ENCODE measurements around the gene SHB. TPM values are rescaled to one million over a fixed set of nuclear protein-coding genes. Genes with fewer than 3 reads are reported as not detected.

The SHB gene
- total RNA-seq, 1 experiment from 2014 or later: 28.7 TPM

DNA sequence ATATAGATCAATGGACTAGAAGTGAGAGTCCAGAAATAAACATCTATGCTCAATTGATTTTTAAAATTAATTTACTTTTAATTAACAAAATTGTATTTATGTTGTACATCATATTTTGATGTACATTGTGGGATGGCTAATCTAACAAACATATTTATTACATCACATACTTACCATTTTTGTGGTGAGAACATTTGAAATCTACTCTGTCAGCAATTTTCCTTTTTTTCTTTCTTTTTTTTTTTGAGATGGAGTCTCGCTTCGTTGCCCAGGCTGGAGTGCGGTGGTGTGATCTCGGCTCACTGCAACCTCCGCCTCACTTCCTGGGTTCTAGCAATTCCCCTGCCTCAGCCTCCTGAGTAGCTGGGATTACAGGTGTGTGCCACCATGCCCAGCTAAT is 32.4 kb upstream of the SHB start:
- Histone ChIP-seq H3K9me3 (ENCODE audit: control insufficient read depth in 1 of 2, insufficient read depth in 1 of 2, low read depth in 1 of 2, low read length in 2 of 2) (no peaks in the 10 kb centered on the region), H4K20me1 (ENCODE audit: insufficient read depth) (no peaks in the 10 kb centered on the region), H3K4me2 (ENCODE audit: low read length) (no peak overlapping the region), H3K79me2 (ENCODE audit: insufficient read depth, low read length) (no peaks in the 10 kb centered on the region), H3K27ac (ENCODE audit: low read depth, low read length) (no peak overlapping the region), H3K4me1 (ENCODE audit: control insufficient read depth in 1 of 2, insufficient read depth in 2 of 2, low read length in 2 of 2) (no peaks in the 10 kb centered on the region), H3K9me2 (ENCODE audit: insufficient read depth) (no peaks in the 10 kb centered on the region), H3K27me3 (ENCODE audit: insufficient read depth, low read length) (no peaks in the 10 kb centered on the region), H2AFZ (ENCODE audit: low read depth, low read length, poor library complexity, severe bottlenecking) (no peak overlapping the region), H3K36me3 (ENCODE audit: control insufficient read depth in 1 of 2, insufficient read depth in 2 of 2, low read length in 2 of 2) (no peaks in the 10 kb centered on the region), H3K4me3 (replicated peaks in 1 of 2; ENCODE audit: low read depth in 1 of 2, low read length in 2 of 2) (no peak overlapping the region), H3K9ac (ENCODE audit: low read length) (no peak overlapping the region)
- ATAC-seq (no peak), DNase-seq (ENCODE audit: low read depth, low spot score) (no peak)
- BruUV-seq (replicated peaks): no TSS peak
- intact Hi-C loops (cut with micrococcal nuclease): no loop called here
- POLR2A ChIA-PET: no interaction called here
- RAD21 ChIA-PET (ENCODE audit: low non-redundant PET in 1 of 2, low total read pairs in 2 of 2, uncharacterized antibody in 2 of 2, unreplicated experiment in 2 of 2): no interaction called here
- TF ChIP-seq FOSL1 (IDR thresholded peaks at IDR 0.05; ENCODE audit: low read depth): no peak
- TF ChIP-seq POLR2A (IDR thresholded peaks at IDR 0.05; ENCODE audit: borderline replicate concordance, extremely low read depth, insufficient read depth, insufficient read length): no peak
- no peak for TF ChIP-seq EZH2 (IDR thresholded peaks at IDR 0.05)
- CTCF ChIA-PET: no interaction called here

DNA sequence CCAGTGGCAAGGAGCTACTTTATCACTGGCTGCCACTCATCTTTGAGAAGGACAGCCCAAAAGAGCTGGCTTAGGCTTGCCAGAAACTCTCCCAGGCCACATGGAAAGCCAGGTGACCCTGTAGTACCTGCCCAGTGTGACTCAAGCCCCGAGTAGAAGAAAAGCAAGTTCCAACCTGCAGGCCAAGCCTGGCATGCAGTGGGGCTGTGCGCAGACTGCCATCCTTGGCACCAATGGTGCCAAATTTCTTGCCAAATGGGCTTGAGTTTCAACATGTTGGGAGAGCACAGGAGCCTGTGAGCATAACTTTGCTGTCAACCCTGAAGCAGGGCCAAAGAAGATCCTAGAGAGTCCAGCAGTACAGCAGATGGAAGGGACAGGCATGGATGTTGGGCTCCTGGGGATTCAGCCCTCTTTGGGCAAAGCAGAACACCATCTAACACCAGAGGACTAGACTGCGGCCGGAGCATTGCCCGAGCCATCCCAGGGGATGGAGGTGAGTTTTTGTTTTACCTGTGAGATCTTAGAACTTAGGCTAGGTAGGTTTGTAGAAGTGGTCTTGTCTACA is 27.3 kb upstream of the SHB start:
- DNase-seq (ENCODE audit: low read depth, low spot score): no peak
- H3K4me3 ChIP-seq (replicated peaks in 1 of 2; ENCODE audit: low read depth in 1 of 2, low read length in 2 of 2): no peak overlapping the region
- no peak overlapping the region for H3K4me2 ChIP-seq (ENCODE audit: low read length)
- BruUV-seq (replicated peaks): no TSS peak
- no peaks in the 10 kb centered on the region for H3K9me2 ChIP-seq (ENCODE audit: insufficient read depth)
- ChIA-PET POLR2A (no interaction called here), CTCF (interaction anchor here (0.9 kb wide), 1 partner anchor 9 kb away, joined by 3 read pairs; no protein-coding TSS in a partner anchor), RAD21 (ENCODE audit: low non-redundant PET in 1 of 2, low total read pairs in 2 of 2, uncharacterized antibody in 2 of 2, unreplicated experiment in 2 of 2) (no interaction called here)
- H3K27ac ChIP-seq (ENCODE audit: low read depth, low read length): no peak overlapping the region
- H3K36me3 ChIP-seq (ENCODE audit: control insufficient read depth in 1 of 2, insufficient read depth in 2 of 2, low read length in 2 of 2): no peaks in the 10 kb centered on the region
- H4K20me1 ChIP-seq (ENCODE audit: insufficient read depth): no peaks in the 10 kb centered on the region
- no peak overlapping the region for H2AFZ ChIP-seq (ENCODE audit: low read depth, low read length, poor library complexity, severe bottlenecking)
- intact Hi-C loops (cut with micrococcal nuclease): no loop called here
- H3K4me1 ChIP-seq (ENCODE audit: control insufficient read depth in 1 of 2, insufficient read depth in 2 of 2, low read length in 2 of 2): no peaks in the 10 kb centered on the region
- no peaks in the 10 kb centered on the region for H3K27me3 ChIP-seq (ENCODE audit: insufficient read depth, low read length)
- no peaks in the 10 kb centered on the region for H3K9me3 ChIP-seq (ENCODE audit: control insufficient read depth in 1 of 2, insufficient read depth in 1 of 2, low read depth in 1 of 2, low read length in 2 of 2)
- no peak for ATAC-seq
- no peaks in the 10 kb centered on the region for H3K79me2 ChIP-seq (ENCODE audit: insufficient read depth, low read length)
- no peak overlapping the region for H3K9ac ChIP-seq (ENCODE audit: low read length)
- TF ChIP-seq, protein P1, sequence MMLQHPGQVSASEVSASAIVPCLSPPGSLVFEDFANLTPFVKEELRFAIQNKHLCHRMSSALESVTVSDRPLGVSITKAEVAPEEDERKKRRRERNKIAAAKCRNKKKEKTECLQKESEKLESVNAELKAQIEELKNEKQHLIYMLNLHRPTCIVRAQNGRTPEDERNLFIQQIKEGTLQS (IDR thresholded peaks at IDR 0.05): no peak
- TF ChIP-seq ELF1 (IDR thresholded peaks at IDR 0.05; ENCODE audit: borderline replicate concordance, low read depth) (no peak), SRF (IDR thresholded peaks at IDR 0.05; ENCODE audit: low read depth) (no peak), TCF7L2 (IDR thresholded peaks at IDR 0.05; ENCODE audit: borderline replicate concordance, extremely low read depth, insufficient read depth, insufficient read length) (no peak), EGR1 (IDR thresholded peaks at IDR 0.05; ENCODE audit: low read depth) (no peak), JUND (IDR thresholded peaks at IDR 0.05) (no peak), FOSL1 (IDR thresholded peaks at IDR 0.05; ENCODE audit: low read depth) (no peak), SIN3A (IDR thresholded peaks at IDR 0.05; ENCODE audit: low read depth) (no peak), POLR2AphosphoS5 (IDR thresholded peaks at IDR 0.05; ENCODE audit: low read depth, low read length) (no peak), SP1 (IDR thresholded peaks at IDR 0.05; ENCODE audit: low read depth) (no peak), CBX3 (IDR thresholded peaks at IDR 0.05; ENCODE audit: low read depth) (no peak), ZNF274 (IDR thresholded peaks at IDR 0.05; ENCODE audit: low read depth, low read length) (no peak)
- TF ChIP-seq, protein P2, sequence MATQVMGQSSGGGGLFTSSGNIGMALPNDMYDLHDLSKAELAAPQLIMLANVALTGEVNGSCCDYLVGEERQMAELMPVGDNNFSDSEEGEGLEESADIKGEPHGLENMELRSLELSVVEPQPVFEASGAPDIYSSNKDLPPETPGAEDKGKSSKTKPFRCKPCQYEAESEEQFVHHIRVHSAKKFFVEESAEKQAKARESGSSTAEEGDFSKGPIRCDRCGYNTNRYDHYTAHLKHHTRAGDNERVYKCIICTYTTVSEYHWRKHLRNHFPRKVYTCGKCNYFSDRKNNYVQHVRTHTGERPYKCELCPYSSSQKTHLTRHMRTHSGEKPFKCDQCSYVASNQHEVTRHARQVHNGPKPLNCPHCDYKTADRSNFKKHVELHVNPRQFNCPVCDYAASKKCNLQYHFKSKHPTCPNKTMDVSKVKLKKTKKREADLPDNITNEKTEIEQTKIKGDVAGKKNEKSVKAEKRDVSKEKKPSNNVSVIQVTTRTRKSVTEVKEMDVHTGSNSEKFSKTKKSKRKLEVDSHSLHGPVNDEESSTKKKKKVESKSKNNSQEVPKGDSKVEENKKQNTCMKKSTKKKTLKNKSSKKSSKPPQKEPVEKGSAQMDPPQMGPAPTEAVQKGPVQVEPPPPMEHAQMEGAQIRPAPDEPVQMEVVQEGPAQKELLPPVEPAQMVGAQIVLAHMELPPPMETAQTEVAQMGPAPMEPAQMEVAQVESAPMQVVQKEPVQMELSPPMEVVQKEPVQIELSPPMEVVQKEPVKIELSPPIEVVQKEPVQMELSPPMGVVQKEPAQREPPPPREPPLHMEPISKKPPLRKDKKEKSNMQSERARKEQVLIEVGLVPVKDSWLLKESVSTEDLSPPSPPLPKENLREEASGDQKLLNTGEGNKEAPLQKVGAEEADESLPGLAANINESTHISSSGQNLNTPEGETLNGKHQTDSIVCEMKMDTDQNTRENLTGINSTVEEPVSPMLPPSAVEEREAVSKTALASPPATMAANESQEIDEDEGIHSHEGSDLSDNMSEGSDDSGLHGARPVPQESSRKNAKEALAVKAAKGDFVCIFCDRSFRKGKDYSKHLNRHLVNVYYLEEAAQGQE (IDR thresholded peaks at IDR 0.05; ENCODE audit: low read depth): no peak
- TF ChIP-seq, protein P3, sequence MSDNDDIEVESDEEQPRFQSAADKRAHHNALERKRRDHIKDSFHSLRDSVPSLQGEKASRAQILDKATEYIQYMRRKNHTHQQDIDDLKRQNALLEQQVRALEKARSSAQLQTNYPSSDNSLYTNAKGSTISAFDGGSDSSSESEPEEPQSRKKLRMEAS (IDR thresholded peaks at IDR 0.05): no peak
- TF ChIP-seq, protein P4, sequence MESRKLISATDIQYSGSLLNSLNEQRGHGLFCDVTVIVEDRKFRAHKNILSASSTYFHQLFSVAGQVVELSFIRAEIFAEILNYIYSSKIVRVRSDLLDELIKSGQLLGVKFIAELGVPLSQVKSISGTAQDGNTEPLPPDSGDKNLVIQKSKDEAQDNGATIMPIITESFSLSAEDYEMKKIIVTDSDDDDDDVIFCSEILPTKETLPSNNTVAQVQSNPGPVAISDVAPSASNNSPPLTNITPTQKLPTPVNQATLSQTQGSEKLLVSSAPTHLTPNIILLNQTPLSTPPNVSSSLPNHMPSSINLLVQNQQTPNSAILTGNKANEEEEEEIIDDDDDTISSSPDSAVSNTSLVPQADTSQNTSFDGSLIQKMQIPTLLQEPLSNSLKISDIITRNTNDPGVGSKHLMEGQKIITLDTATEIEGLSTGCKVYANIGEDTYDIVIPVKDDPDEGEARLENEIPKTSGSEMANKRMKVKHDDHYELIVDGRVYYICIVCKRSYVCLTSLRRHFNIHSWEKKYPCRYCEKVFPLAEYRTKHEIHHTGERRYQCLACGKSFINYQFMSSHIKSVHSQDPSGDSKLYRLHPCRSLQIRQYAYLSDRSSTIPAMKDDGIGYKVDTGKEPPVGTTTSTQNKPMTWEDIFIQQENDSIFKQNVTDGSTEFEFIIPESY (IDR thresholded peaks at IDR 0.05; ENCODE audit: extremely low read depth, insufficient replicate concordance, low read length): no peak
